T-cell (primary cell): Measurements from ENCODE around the gene OR5H6. TPM values are rescaled to one million over a fixed set of nuclear protein-coding genes. Genes with fewer than 3 reads are reported as not detected.

Experiments
- ATAC-seq, 4 experiments: fragments of 200-7000 bp in 3 of 4; fragments of 150-1000 bp in 1 of 4; cut with Tn5 transposase; replicated peaks in 1 of 4; 1 replicate in 3 of 4; 2 replicates in 1 of 4; pipeline ENCODE4 v1.10.0; 2021; ENCODE audit warnings: moderate library complexity in 3 of 4, mild to moderate bottlenecking in 2 of 4, moderate number of reproducible peaks in 1 of 4
- CTCF ChIA-PET, 2 donors: fragments of 300-600 bp; sonication (Branson Sonifier 250); formaldehyde crosslinking; loops; one replicate each; lab custom pipeline; 2022; ENCODE audit warnings: antibody characterized with exemption in 2 of 2; lab: Charles Lee
- POLR2A ChIA-PET, 2 donors: fragments of 300-600 bp; sonication (Branson Sonifier 250); formaldehyde crosslinking; loops; one replicate each; lab custom pipeline; 2022; ENCODE audit warnings: antibody characterized with exemption in 2 of 2; lab: Charles Lee
- DNase-seq, 35 experiments: peaks; one replicate each; pipeline versions ENCODE4 v3.0.0 to v3.0.0-alpha.2; 2013 to 2023
- H3K27ac ChIP-seq: one replicate; pipeline ENCODE4 v1.5.1; 2013; ENCODE audit warnings: low read length
- H3K27me3 ChIP-seq, 2 experiments: replicated peaks in 1 of 2; 1 replicate in 1 of 2; 2 replicates in 1 of 2; pipeline versions ENCODE4 v1.6.1 to v1.7.0; 2013; ENCODE audit warnings: low read length in 1 of 2, mixed read lengths in 1 of 2; ENCODE audit not compliant: control insufficient read depth in 2 of 2, insufficient read depth in 2 of 2; ENCODE audit errors: extremely low read depth in 1 of 2
- H3K36me3 ChIP-seq, 2 donors: 1 replicate in 1 of 2; 2 replicates in 1 of 2; pipeline versions ENCODE4 v1.6.1 to v1.7.0; 2013; ENCODE audit warnings: low read length in 1 of 2; ENCODE audit not compliant: control insufficient read depth in 2 of 2, insufficient read depth in 1 of 2; ENCODE audit errors: extremely low read depth in 1 of 2
- H3K4me1 ChIP-seq, 2 experiments: 1 replicate in 1 of 2; 2 replicates in 1 of 2; pipeline versions ENCODE4 v1.6.1 to v1.7.0; 2013; ENCODE audit warnings: low read length in 2 of 2, mixed read lengths in 1 of 2; ENCODE audit not compliant: insufficient read depth in 2 of 2, control insufficient read depth in 1 of 2; ENCODE audit errors: extremely low read depth in 1 of 2
- H3K4me3 ChIP-seq, 2 donors: 1 replicate in 1 of 2; 2 replicates in 1 of 2; pipeline versions ENCODE4 v1.5.1 to v1.7.0; 2013; ENCODE audit warnings: mild to moderate bottlenecking in 2 of 2, low read length in 1 of 2, moderate library complexity in 1 of 2; ENCODE audit not compliant: control insufficient read depth in 1 of 2; ENCODE audit errors: extremely low read depth in 1 of 2
- H3K9me3 ChIP-seq: 2 replicates; pipeline ENCODE4 v1.7.0; 2013
- H3K27ac Mint-ChIP-seq, 2 donors: one replicate each; pipeline ENCODE4 v1.8.0; 2020 to 2021; ENCODE audit warnings: mild to moderate bottlenecking in 2 of 2, mixed read lengths in 2 of 2
- H3K27me3 Mint-ChIP-seq, 2 donors: one replicate each; pipeline ENCODE4 v1.8.0; 2021 to 2022; ENCODE audit warnings: mixed read lengths in 2 of 2
- H3K36me3 Mint-ChIP-seq: one replicate; pipeline ENCODE4 v1.8.0; 2021; ENCODE audit warnings: mixed read lengths
- H3K4me1 Mint-ChIP-seq, 3 donors: one replicate each; pipeline ENCODE4 v1.8.0; 2020 to 2022; ENCODE audit warnings: mixed read lengths in 3 of 3, mild to moderate bottlenecking in 1 of 3
- H3K4me3 Mint-ChIP-seq, 3 donors: one replicate each; pipeline ENCODE4 v1.8.0; 2020 to 2022; ENCODE audit warnings: mild to moderate bottlenecking in 3 of 3, mixed read lengths in 3 of 3, moderate library complexity in 3 of 3
- H3K9me3 Mint-ChIP-seq, 3 donors: one replicate each; pipeline ENCODE4 v1.8.0; 2020 to 2022; ENCODE audit warnings: mixed read lengths in 3 of 3
- WGBS: methylation state at CpG from one replicate; pipeline ENCODE4 v1.1.5; 2013; ENCODE audit warnings: missing lambda C conversion rate; ENCODE audit not compliant: insufficient coverage; 5-methylcytosine and 5-hydroxymethylcytosine counted together
- total RNA-seq, 35 experiments: library from RNA in 6 of 35; stranded (reverse) in 6 of 35; fragments of 120-200 nt in 1 of 35; gene quantifications; one replicate each; pipeline versions ENCODE4 v1.2.1 to v1.2.4 and lab custom pipeline; 2013 to 2026

The OR5H6 gene
- not detected for total RNA-seq
- total RNA-seq (2013), result not detected
- total RNA-seq (lab: John Stamatoyannopoulos, UW), result 0 reads per million in 29 experiments

- Mint-ChIP-seq H3K4me3 (no peak within 1 kb of the TSS), H3K27ac (no peak within 1 kb of the TSS), H3K36me3 (no peaks in the 10 kb centered on the region), H3K9me3 (peaks cover 0 to 6% (median 2%) of the 10 kb centered on the region in 3 donors), H3K27me3 (peaks cover 0 to 3% of the 10 kb centered on the region in 2 donors), H3K4me1 (no peaks in the 10 kb centered on the region)
- Histone ChIP-seq H3K27me3 (no peaks in the 10 kb centered on the region), H3K4me3 (no peak within 1 kb of the TSS), H3K27ac (no peak within 1 kb of the TSS), H3K9me3 (no peaks in the 10 kb centered on the region), H3K36me3 (no peaks in the 10 kb centered on the region), H3K4me1 (no peaks in the 10 kb centered on the region)
- ATAC-seq (no peak), DNase-seq (no peak)
- POLR2A ChIA-PET, result no interaction called here
- WGBS, result 83% methylated on average over 1 of the region's 3 CpGs
- CTCF ChIA-PET, result no interaction called here
Measured at GRCh38 chr3:98263944-98264343, at the start of gene OR5H6. Gene OR5H6 (plus strand): TSS chr3:98264244. CDS start chr3:98264333, 89 bp downstream.

GRCh38 chr3:98215051-98215450 lies 49.0 kb upstream of the OR5H6 start:
- H3K27me3 ChIP-seq, result no peaks in the 10 kb centered on the region
- Mint-ChIP-seq H3K4me3 (no peak overlapping the region), H3K27ac (no peak overlapping the region), H3K9me3 (no peaks in the 10 kb centered on the region), H3K4me1 (no peaks in the 10 kb centered on the region), H3K27me3 (peaks cover 5 to 8% of the 10 kb centered on the region in 2 donors), H3K36me3 (no peaks in the 10 kb centered on the region)
- no peaks in the 10 kb centered on the region for H3K4me1 ChIP-seq
- ChIA-PET POLR2A (interaction anchor here in 1 of 2 donors (0.5 kb wide), 1 partner anchor 98 kb away, joined by 3 read pairs; no protein-coding TSS in a partner anchor), CTCF (no interaction called here)
- 41% methylated on average over 3 of the region's 3 CpGs for WGBS
- H3K4me3 ChIP-seq, result no peak overlapping the region
- ATAC-seq (no peak), DNase-seq (no peak)
- no peak overlapping the region for H3K27ac ChIP-seq
- no peaks in the 10 kb centered on the region for H3K9me3 ChIP-seq
- H3K36me3 ChIP-seq, result no peaks in the 10 kb centered on the region

- no peak overlapping the region for H3K4me3 ChIP-seq
- H3K36me3 ChIP-seq, result no peaks in the 10 kb centered on the region
- H3K4me1 Mint-ChIP-seq, result no peaks in the 10 kb centered on the region
- DNase-seq, result no peak
- H3K4me1 ChIP-seq, result no peaks in the 10 kb centered on the region
- CTCF ChIA-PET, result no interaction called here
- no peak overlapping the region for H3K4me3 Mint-ChIP-seq
- no peak overlapping the region for H3K27ac ChIP-seq
- H3K36me3 Mint-ChIP-seq, result no peaks in the 10 kb centered on the region
- POLR2A ChIA-PET, result no interaction called here
- ATAC-seq, result no peak
- H3K9me3 Mint-ChIP-seq, result no peaks in the 10 kb centered on the region
- no peaks in the 10 kb centered on the region for H3K9me3 ChIP-seq
- 60% methylated on average over 1 of the region's 6 CpGs for WGBS
- no peaks in the 10 kb centered on the region for H3K27me3 ChIP-seq
- no peak overlapping the region for H3K27ac Mint-ChIP-seq
- H3K27me3 Mint-ChIP-seq, result peaks cover 3 to 9% of the 10 kb centered on the region in 2 donors
Measured at GRCh38 chr3:98223907-98224672, 40.0 kb upstream of the OR5H6 start.

GRCh38 chr3:98232489-98232888 lies 31.6 kb upstream of the OR5H6 start:
- POLR2A ChIA-PET, result no interaction called here
- no peaks in the 10 kb centered on the region for H3K36me3 Mint-ChIP-seq
- no peak for ATAC-seq

GRCh38 chr3:98233468-98233867 lies 30.6 kb upstream of the OR5H6 start:
- CTCF ChIA-PET, result no interaction called here

More at GRCh38 chr3:98232489-98232888, 31.6 kb upstream of the OR5H6 start:
- no peaks in the 10 kb centered on the region for H3K36me3 ChIP-seq
- Mint-ChIP-seq H3K27me3 (peaks cover 3 to 11% of the 10 kb centered on the region in 2 donors), H3K27ac (no peak overlapping the region), H3K4me3 (no peak overlapping the region), H3K9me3 (no peaks in the 10 kb centered on the region), H3K4me1 (no peaks in the 10 kb centered on the region)
- no peak overlapping the region for H3K27ac ChIP-seq
- no peak overlapping the region for H3K4me3 ChIP-seq
- H3K27me3 ChIP-seq, result no peaks in the 10 kb centered on the region
- H3K9me3 ChIP-seq, result no peaks in the 10 kb centered on the region
- DNase-seq, result no peak
- H3K4me1 ChIP-seq, result no peaks in the 10 kb centered on the region
- CTCF ChIA-PET, result no interaction called here
- WGBS, result no CpG with 5 or more reads among the region's 2 CpGs

GRCh38 chr3:98240131-98240530 lies 23.9 kb upstream of the OR5H6 start:
- Mint-ChIP-seq H3K9me3 (no peaks in the 10 kb centered on the region), H3K27ac (no peak overlapping the region), H3K4me3 (no peak overlapping the region), H3K27me3 (peaks cover 0 to 10% of the 10 kb centered on the region in 2 donors), H3K36me3 (no peaks in the 10 kb centered on the region), H3K4me1 (no peaks in the 10 kb centered on the region)
- ChIA-PET POLR2A (no interaction called here), CTCF (no interaction called here)
- H3K36me3 ChIP-seq, result no peaks in the 10 kb centered on the region
- ATAC-seq (no peak), DNase-seq (no peak)
- H3K9me3 ChIP-seq, result no peaks in the 10 kb centered on the region
- H3K27ac ChIP-seq, result no peak overlapping the region
- H3K4me1 ChIP-seq, result no peaks in the 10 kb centered on the region
- H3K27me3 ChIP-seq, result no peaks in the 10 kb centered on the region
- H3K4me3 ChIP-seq, result no peak overlapping the region

More at GRCh38 chr3:98233468-98233867, 30.6 kb upstream of the OR5H6 start:
- 0% methylated on average over 2 of the region's 5 CpGs for WGBS
- Histone ChIP-seq H3K4me3 (no peak overlapping the region), H3K27ac (no peak overlapping the region), H3K4me1 (no peaks in the 10 kb centered on the region), H3K9me3 (no peaks in the 10 kb centered on the region), H3K36me3 (no peaks in the 10 kb centered on the region), H3K27me3 (no peaks in the 10 kb centered on the region)
- Mint-ChIP-seq H3K27ac (no peak overlapping the region), H3K4me1 (no peaks in the 10 kb centered on the region), H3K27me3 (peaks cover 2 to 11% of the 10 kb centered on the region in 2 donors), H3K36me3 (no peaks in the 10 kb centered on the region), H3K9me3 (no peaks in the 10 kb centered on the region), H3K4me3 (no peak overlapping the region)
- POLR2A ChIA-PET, result no interaction called here
- no peak for ATAC-seq
- DNase-seq, result no peak
